GM12874 (cell line): ENCODE results near the gene KIF14.

Source experiments
- CTCF ChIP-seq: IDR thresholded peaks from 2 replicates; pipeline ENCODE4 v1.5.1; 2011; ENCODE audit warnings: low read depth, mild to moderate bottlenecking, control low read depth, low read length, moderate library complexity; ENCODE audit not compliant: insufficient read depth

The KIF14 gene

GRCh38 chr1:200629876-200630514 is 9.4 kb upstream of the KIF14 start:
- no peak for TF ChIP-seq CTCF

- no peak for TF ChIP-seq CTCF
These were observed 7.8 kb upstream of the KIF14 start for GRCh38 chr1:200628223-200628881.

GRCh38 chr1:200627575-200628222 is 7.1 kb upstream of the KIF14 start:
- TF ChIP-seq CTCF: no peak

GRCh38 chr1:200626853-200627534 is 6.4 kb upstream of the KIF14 start:
- no peak for TF ChIP-seq CTCF

- TF ChIP-seq CTCF: no peak
These were observed 4.9 kb upstream of the KIF14 start for GRCh38 chr1:200625381-200625824.

- no peak for TF ChIP-seq CTCF
These were observed 4.3 kb upstream of the KIF14 start for GRCh38 chr1:200624679-200625335.

GRCh38 chr1:200619894-200620272 is 668 bp downstream of the KIF14 start:
- TF ChIP-seq CTCF: no peak
